ENCODE results near the gene PTPRG. TPM values are rescaled to one million over a fixed set of nuclear protein-coding genes. Genes with fewer than 3 reads are reported as not detected.

The PTPRG gene
- total RNA-seq, 1 donor = 148 TPM

GRCh38 chr3:61974662-61975061 is 413.3 kb downstream of the PTPRG start:
- H4K20me1 ChIP-seq (ENCODE audit: insufficient read depth, low read length) = no peaks in the 10 kb centered on the region
- H3K4me3 ChIP-seq (ENCODE audit: insufficient read depth, low read length) = no peak overlapping the region
- peaks cover 3% of the 10 kb centered on the region for H3K4me1 ChIP-seq (ENCODE audit: insufficient read depth, low read length)
- H3K27me3 ChIP-seq (ENCODE audit: insufficient read depth, low read length) = no peaks in the 10 kb centered on the region
- no peak overlapping the region for H3K27ac ChIP-seq (ENCODE audit: low read depth, low read length)
- H3K9me3 ChIP-seq (ENCODE audit: low read depth, low read length) = no peaks in the 10 kb centered on the region
- TF ChIP-seq, protein P1, sequence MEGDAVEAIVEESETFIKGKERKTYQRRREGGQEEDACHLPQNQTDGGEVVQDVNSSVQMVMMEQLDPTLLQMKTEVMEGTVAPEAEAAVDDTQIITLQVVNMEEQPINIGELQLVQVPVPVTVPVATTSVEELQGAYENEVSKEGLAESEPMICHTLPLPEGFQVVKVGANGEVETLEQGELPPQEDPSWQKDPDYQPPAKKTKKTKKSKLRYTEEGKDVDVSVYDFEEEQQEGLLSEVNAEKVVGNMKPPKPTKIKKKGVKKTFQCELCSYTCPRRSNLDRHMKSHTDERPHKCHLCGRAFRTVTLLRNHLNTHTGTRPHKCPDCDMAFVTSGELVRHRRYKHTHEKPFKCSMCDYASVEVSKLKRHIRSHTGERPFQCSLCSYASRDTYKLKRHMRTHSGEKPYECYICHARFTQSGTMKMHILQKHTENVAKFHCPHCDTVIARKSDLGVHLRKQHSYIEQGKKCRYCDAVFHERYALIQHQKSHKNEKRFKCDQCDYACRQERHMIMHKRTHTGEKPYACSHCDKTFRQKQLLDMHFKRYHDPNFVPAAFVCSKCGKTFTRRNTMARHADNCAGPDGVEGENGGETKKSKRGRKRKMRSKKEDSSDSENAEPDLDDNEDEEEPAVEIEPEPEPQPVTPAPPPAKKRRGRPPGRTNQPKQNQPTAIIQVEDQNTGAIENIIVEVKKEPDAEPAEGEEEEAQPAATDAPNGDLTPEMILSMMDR (IDR thresholded peaks at IDR 0.05; ENCODE audit: extremely low read depth, low read depth, low read length) = no peak
- H3K4me2 ChIP-seq (ENCODE audit: insufficient read depth, low read length) = no peak overlapping the region
- H3K79me2 ChIP-seq (ENCODE audit: insufficient read depth, low read length) = peaks cover 3% of the 10 kb centered on the region
- no peak overlapping the region for H2AFZ ChIP-seq (ENCODE audit: low read length)
- H3K36me3 ChIP-seq (ENCODE audit: insufficient read depth, low read length) = no peaks in the 10 kb centered on the region
- no peak for DNase-seq (ENCODE audit: insufficient read length, low spot score, missing footprints)

DNA sequence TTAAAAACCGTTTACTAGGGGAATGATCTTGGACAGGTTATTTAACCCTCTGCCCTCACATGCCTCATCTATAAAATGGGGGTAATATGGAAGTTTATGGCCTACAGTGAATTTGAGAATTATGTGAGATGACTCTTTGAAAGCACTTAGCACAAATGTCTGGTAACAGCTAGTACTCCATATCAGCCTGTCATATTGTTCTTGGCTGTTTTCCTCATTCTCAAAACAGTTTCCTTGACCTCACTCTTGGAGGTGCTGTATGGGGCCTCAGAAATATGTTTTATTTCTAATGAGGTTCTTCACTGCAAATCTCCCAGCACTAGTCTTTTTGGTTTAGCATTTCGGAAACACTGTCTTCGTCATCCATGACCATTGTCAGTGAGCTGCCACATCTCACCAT is 413.8 kb downstream of the PTPRG start:
- H3K4me1 ChIP-seq (ENCODE audit: insufficient read depth, low read length) = peaks cover 3% of the 10 kb centered on the region
- no peak overlapping the region for H3K27ac ChIP-seq (ENCODE audit: low read depth, low read length)
- H3K27me3 ChIP-seq (ENCODE audit: insufficient read depth, low read length) = no peaks in the 10 kb centered on the region
- H3K4me2 ChIP-seq (ENCODE audit: insufficient read depth, low read length) = no peak overlapping the region
- H3K9me3 ChIP-seq (ENCODE audit: low read depth, low read length) = no peaks in the 10 kb centered on the region
- H3K79me2 ChIP-seq (ENCODE audit: insufficient read depth, low read length) = peaks cover 3% of the 10 kb centered on the region
- no peak for DNase-seq (ENCODE audit: insufficient read length, low spot score, missing footprints)
- H3K4me3 ChIP-seq (ENCODE audit: insufficient read depth, low read length) = no peak overlapping the region
- no peak overlapping the region for H2AFZ ChIP-seq (ENCODE audit: low read length)
- H4K20me1 ChIP-seq (ENCODE audit: insufficient read depth, low read length) = no peaks in the 10 kb centered on the region
- H3K36me3 ChIP-seq (ENCODE audit: insufficient read depth, low read length) = no peaks in the 10 kb centered on the region
- TF ChIP-seq, protein P1 (IDR thresholded peaks at IDR 0.05; ENCODE audit: extremely low read depth, low read depth, low read length) = no peak

DNA sequence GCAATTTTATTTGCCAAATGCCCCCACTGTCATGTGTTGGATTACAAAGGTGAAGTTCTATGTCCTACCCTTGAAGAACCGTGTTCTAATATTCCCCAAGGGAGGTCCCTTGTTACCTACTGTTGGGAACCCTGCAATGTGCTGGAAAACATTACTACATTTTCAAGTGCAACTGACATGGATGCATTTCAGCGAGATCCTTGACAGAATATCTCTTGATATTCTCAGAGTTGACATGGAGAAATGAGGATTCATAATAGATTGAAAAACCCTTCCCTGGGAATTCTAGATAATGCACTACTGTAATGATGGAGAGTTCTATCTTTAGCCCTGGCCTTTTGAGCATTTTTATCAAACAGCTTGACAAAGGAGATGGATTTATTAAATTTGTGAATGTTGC is 414.6 kb downstream of the PTPRG start:
- Histone ChIP-seq H3K4me2 (ENCODE audit: insufficient read depth, low read length) (no peak overlapping the region), H3K4me1 (ENCODE audit: insufficient read depth, low read length) (peaks cover 3% of the 10 kb centered on the region), H3K27me3 (ENCODE audit: insufficient read depth, low read length) (no peaks in the 10 kb centered on the region), H3K79me2 (ENCODE audit: insufficient read depth, low read length) (peaks cover 3% of the 10 kb centered on the region), H3K27ac (ENCODE audit: low read depth, low read length) (no peak overlapping the region), H3K9me3 (ENCODE audit: low read depth, low read length) (no peaks in the 10 kb centered on the region), H4K20me1 (ENCODE audit: insufficient read depth, low read length) (no peaks in the 10 kb centered on the region), H3K36me3 (ENCODE audit: insufficient read depth, low read length) (no peaks in the 10 kb centered on the region), H2AFZ (ENCODE audit: low read length) (no peak overlapping the region), H3K4me3 (ENCODE audit: insufficient read depth, low read length) (no peak overlapping the region)
- no peak for DNase-seq (ENCODE audit: insufficient read length, low spot score, missing footprints)
- TF ChIP-seq, protein P1 (IDR thresholded peaks at IDR 0.05; ENCODE audit: extremely low read depth, low read depth, low read length) = no peak

- no peak overlapping the region for H2AFZ ChIP-seq (ENCODE audit: low read length)
- TF ChIP-seq, protein P1 (IDR thresholded peaks at IDR 0.05; ENCODE audit: extremely low read depth, low read depth, low read length) = no peak
Measured at GRCh38 chr3:61978460-61979419, 417.4 kb downstream of the PTPRG start.

More at GRCh38 chr3:61978460-61979419, 417.4 kb downstream of the PTPRG start:
- DNase-seq (ENCODE audit: insufficient read length, low spot score, missing footprints) = no peak
- no peaks in the 10 kb centered on the region for H3K36me3 ChIP-seq (ENCODE audit: insufficient read depth, low read length)
- H3K4me1 ChIP-seq (ENCODE audit: insufficient read depth, low read length) = peaks cover 3% of the 10 kb centered on the region
- no peaks in the 10 kb centered on the region for H3K27me3 ChIP-seq (ENCODE audit: insufficient read depth, low read length)
- H4K20me1 ChIP-seq (ENCODE audit: insufficient read depth, low read length) = no peaks in the 10 kb centered on the region
- H3K27ac ChIP-seq (ENCODE audit: low read depth, low read length) = no peak overlapping the region
- no peaks in the 10 kb centered on the region for H3K9me3 ChIP-seq (ENCODE audit: low read depth, low read length)
- no peak overlapping the region for H3K4me3 ChIP-seq (ENCODE audit: insufficient read depth, low read length)
- H3K79me2 ChIP-seq (ENCODE audit: insufficient read depth, low read length) = peaks cover 3% of the 10 kb centered on the region
- H3K4me2 ChIP-seq (ENCODE audit: insufficient read depth, low read length) = no peak overlapping the region

Data from osteoblast (primary cell).